GM12878 (cell line): Measurements from ENCODE around the gene CBX7. TPM values are rescaled to one million over a fixed set of nuclear protein-coding genes. Genes with fewer than 3 reads are reported as not detected.

Experiments
- ATAC-seq: fragments of 200-7000 bp; cut with Tn5 transposase; 3 replicates; pipeline ENCODE4 v1.9.1; 2020; ENCODE audit warnings: mild to moderate bottlenecking, moderate library complexity
- BruUV-seq: library from RNA; stranded (reverse); fragments of 400-500 nt; replicated peaks from 2 replicates; lab custom pipeline; 2021; lab: Mats Ljungman, UMichigan
- CTCF ChIA-PET: fragments of 300-600 bp; sonication (Branson Sonifier 250); formaldehyde crosslinking; extraction: SDS; loops from one replicate; lab custom pipeline; 2021; ENCODE audit warnings: inconsistent platforms; lab: Yijun Ruan, JAX
- POLR2A ChIA-PET: fragments of 350-600 bp; formaldehyde crosslinking; extraction: SDS; loops from one replicate; lab custom pipeline; 2021; ENCODE audit warnings: inconsistent platforms; lab: Charles Lee
- RAD21 ChIA-PET: fragments of 300-600 bp; sonication (Branson Sonifier 250); formaldehyde crosslinking; loops from one replicate; lab custom pipeline; 2023; ENCODE audit warnings: antibody characterized with exemption; ENCODE audit not compliant: unreplicated experiment; lab: Charles Lee
- SMC1A ChIA-PET: fragments of 300-600 bp; sonication (Branson Sonifier 250); formaldehyde crosslinking; loops from one replicate; lab custom pipeline; 2023; ENCODE audit not compliant: unreplicated experiment, uncharacterized antibody; lab: Charles Lee
- DNase-seq: peaks from one replicate; pipeline ENCODE4 v3.0.0-alpha.2; 2011; ENCODE audit warnings: low read depth, low spot score
- FAIRE-seq: peaks from 3 replicates; lab custom pipeline; 2011; peaks lifted over from hg19 to GRCh38; lab: Jason Lieb, UNC
- H2AFZ ChIP-seq: 2 replicates; pipeline ENCODE4 v1.6.0; 2011; ENCODE audit warnings: low read depth, low read length, control low read depth; ENCODE audit not compliant: control insufficient read depth
- H3K27ac ChIP-seq: 2 replicates; pipeline ENCODE4 v1.5.1; 2011; ENCODE audit warnings: control low read depth; ENCODE audit not compliant: control insufficient read depth, insufficient read depth
- H3K27me3 ChIP-seq, 2 experiments: replicated peaks in 1 of 2; 2 replicates each; pipeline versions ENCODE4 v1.6.0 to v1.6.1; 2011; ENCODE audit warnings: low read length in 1 of 2; ENCODE audit not compliant: control insufficient read depth in 2 of 2, insufficient read depth in 2 of 2
- H3K36me3 ChIP-seq, 2 experiments: 2 replicates each; pipeline ENCODE4 v1.5.1; 2011; ENCODE audit warnings: low read length in 1 of 2; ENCODE audit not compliant: control insufficient read depth in 2 of 2, insufficient read depth in 2 of 2
- H3K4me1 ChIP-seq: 2 replicates; pipeline ENCODE4 v1.6.1; 2011; ENCODE audit warnings: mild to moderate bottlenecking, low read length, moderate library complexity, mixed read lengths; ENCODE audit not compliant: control insufficient read depth, insufficient read depth
- H3K4me2 ChIP-seq: 2 replicates; pipeline ENCODE4 v1.6.0; 2011; ENCODE audit warnings: control low read depth; ENCODE audit not compliant: control insufficient read depth, insufficient read depth
- H3K4me3 ChIP-seq: fragments of 200-600 bp; sonication (generic); 2 replicates; pipeline ENCODE4 v1.5.1; 2016
- H3K79me2 ChIP-seq: 2 replicates; pipeline ENCODE4 v1.6.0; 2011; ENCODE audit warnings: low read length; ENCODE audit not compliant: control insufficient read depth, insufficient read depth
- H3K9ac ChIP-seq: 2 replicates; pipeline ENCODE4 v1.8.0; 2011; ENCODE audit warnings: low read length, control low read depth, mixed read lengths; ENCODE audit not compliant: control insufficient read depth, insufficient read depth
- H3K9me3 ChIP-seq: replicated peaks from 3 replicates; pipeline ENCODE4 v1.5.1; 2011; ENCODE audit warnings: mild to moderate bottlenecking, low read length; ENCODE audit not compliant: control insufficient read depth, insufficient read depth
- H4K20me1 ChIP-seq: 2 replicates; pipeline ENCODE4 v1.6.0; 2011; ENCODE audit not compliant: control insufficient read depth, insufficient read depth
- CHD4 ChIP-seq: fragments of 200-600 bp; sonication (generic); IDR thresholded peaks from 2 replicates; pipeline ENCODE4 v1.6.1; 2016; ENCODE audit warnings: mild to moderate bottlenecking
- EGR1 ChIP-seq, 2 experiments: IDR thresholded peaks; 1 replicate in 1 of 2; 2 replicates in 1 of 2; pipeline ENCODE4 v1.6.1; 2011 to 2012; ENCODE audit warnings: low read depth in 2 of 2, low read length in 2 of 2, borderline replicate concordance in 1 of 2, mild to moderate bottlenecking in 1 of 2, moderate library complexity in 1 of 2
- IRF4 ChIP-seq: IDR thresholded peaks from 2 replicates; pipeline ENCODE4 v1.6.1; 2011; ENCODE audit warnings: low read depth, low read length
- JUND ChIP-seq: IDR thresholded peaks from 2 replicates; pipeline ENCODE4 v1.6.1; 2012; ENCODE audit warnings: low read depth, mild to moderate bottlenecking, low read length, improper control_type of control experiment, moderate library complexity
- LARP7 ChIP-seq: fragments of 450-650 bp; IDR thresholded peaks from 2 replicates; pipeline ENCODE4 v1.6.1; 2017; ENCODE audit warnings: mild to moderate bottlenecking
- MTA3 ChIP-seq: IDR thresholded peaks from 2 replicates; pipeline ENCODE4 v1.6.1; 2012; ENCODE audit warnings: low read length, inconsistent platforms, borderline replicate concordance
- NBN ChIP-seq: fragments of 450-650 bp; IDR thresholded peaks from 2 replicates; pipeline ENCODE4 v1.6.1; 2016
- NR2F1 ChIP-seq: fragments of 450-650 bp; conservative IDR thresholded peaks from 2 replicates; pipeline ENCODE4 v1.6.1; 2017; ENCODE audit warnings: mild to moderate bottlenecking
- PKNOX1 ChIP-seq: fragments of 450-650 bp; IDR thresholded peaks from 2 replicates; pipeline ENCODE4 v1.6.1; 2016; ENCODE audit warnings: mild to moderate bottlenecking
- RELA ChIP-seq: fragments of 450-650 bp; IDR thresholded peaks from 2 replicates; pipeline ENCODE4 v1.8.0; 2014; ENCODE audit warnings: borderline replicate concordance; ENCODE audit not compliant: partially characterized antibody
- YBX1 ChIP-seq: fragments of 450-650 bp; IDR thresholded peaks from 2 replicates; pipeline ENCODE4 v1.6.1; 2016; ENCODE audit warnings: antibody characterized with exemption
- YY1 ChIP-seq: IDR thresholded peaks from 2 replicates; pipeline ENCODE4 v1.6.1; 2011; ENCODE audit warnings: low read depth, mild to moderate bottlenecking, low read length
- ZBED1 ChIP-seq: IDR thresholded peaks from 2 replicates; pipeline ENCODE4 v1.6.1; 2016; ENCODE audit warnings: borderline replicate concordance
- ZBTB33 ChIP-seq: fragments of 450-650 bp; IDR thresholded peaks from 2 replicates; pipeline ENCODE4 v1.6.1; 2017; ENCODE audit warnings: mild to moderate bottlenecking
- ZNF217 ChIP-seq: fragments of 450-650 bp; IDR thresholded peaks from 2 replicates; pipeline ENCODE4 v1.6.1; 2017; ENCODE audit warnings: antibody characterized with exemption, mild to moderate bottlenecking
- ZNF622 ChIP-seq: fragments of 450-650 bp; IDR thresholded peaks from 2 replicates; pipeline ENCODE4 v1.6.1; 2017; ENCODE audit warnings: mild to moderate bottlenecking, inconsistent platforms
- ZNF687 ChIP-seq: fragments of 450-650 bp; IDR thresholded peaks from 2 replicates; pipeline ENCODE4 v1.6.1; 2017; ENCODE audit warnings: mild to moderate bottlenecking, moderate library complexity
- WGBS: methylation state at CpG from one replicate; pipeline ENCODE4 v1.1.6; 2016; ENCODE audit warnings: low lambda C conversion rate; ENCODE audit not compliant: insufficient replicate concordance, insufficient coverage; ENCODE audit errors: missing lambda C conversion rate; 5-methylcytosine and 5-hydroxymethylcytosine counted together
- in situ Hi-C: fragments of 300-500 bp; cut with MboI; formaldehyde crosslinking; loops from 9 replicates; pipeline ENCODE4 v1.14.3; 2018; ENCODE audit warnings: mixed read lengths
- intact Hi-C: fragments of 100-400 bp; cut with micrococcal nuclease; formaldehyde crosslinking; loops from one replicate; pipeline ENCODE4 v1.14.2; 2022; ENCODE audit not compliant: unreplicated experiment
- polyA plus RNA-seq, 11 experiments: library from polyadenylated mRNA; depleted of rRNA in 4 of 11; unstranded in 6 of 11; stranded (reverse) in 5 of 11; fragments of >200 nt; fragmentation: Nextera tagmentation in 4 of 11; fragmentation: Illumina TruSeq in 1 of 11; extraction: Ambion mirVana in 4 of 11; extraction: Trizol in 1 of 11; gene quantifications; 1 replicate in 1 of 11; 2 replicates in 10 of 11; pipeline versions ENCODE4 v1.2.1 to v1.2.3, GENCODE V29; 2011 to 2016; ENCODE audit warnings: inconsistent platforms in 2 of 11, missing spikeins in 2 of 11, low read depth in 1 of 11
- total RNA-seq, 4 experiments: library from RNA; depleted of rRNA in 3 of 4; stranded (reverse); fragments of >200 nt in 3 of 4; fragmentation: Illumina TruSeq in 1 of 4; extraction: Trizol in 1 of 4; gene quantifications; 2 replicates each; pipeline versions ENCODE4 v1.2.1 to v1.2.3, GENCODE V29; 2013 to 2021

Gene CBX7
- total and polyA plus RNA-seq, 10 of the 15 experiments (the other 5 are each of a cell fraction or from before 2014, with no cell fraction given), result 0.18 to 17.2 (median 5.6) TPM

GRCh38 chr22:39134366-39135091, 18.0 kb downstream of the CBX7 start:
- POLR2A ChIA-PET, result no interaction called here
- Histone ChIP-seq H3K4me3 (no peak overlapping the region), H3K9me3 (no peaks in the 10 kb centered on the region), H3K36me3 (no peaks in the 10 kb centered on the region; a peak in 1 of 4 replicates), H4K20me1 (no peaks in the 10 kb centered on the region), H3K27me3 (no peaks in the 10 kb centered on the region), H3K4me2 (no peak overlapping the region), H3K27ac (no peak overlapping the region), H3K4me1 (no peaks in the 10 kb centered on the region), H3K9ac (no peak overlapping the region), H2AFZ (no peak overlapping the region), H3K79me2 (no peaks in the 10 kb centered on the region)
- FAIRE-seq (no peak), ATAC-seq (no peak), DNase-seq (no peak)
- intact Hi-C loops (no loop called here), in situ Hi-C loops (no loop called here)
- WGBS, result 90% methylated on average over 35 of the region's 35 CpGs
- RAD21 ChIA-PET, result interaction anchor here (1.1 to 1.9 kb wide), 2 partner anchors 14 to 177 kb away, joined by 5 to 7 read pairs; no protein-coding TSS in a partner anchor
- CTCF ChIA-PET, result interaction anchor here (0.7 to 2.7 kb wide), 8 partner anchors 8 to 184 kb away, joined by 3 to 18 read pairs (median 6); partner anchors contain the start of gene RPL3
- BruUV-seq, result no TSS peak
- SMC1A ChIA-PET, result interaction anchor here (1.1 to 1.9 kb wide), 2 partner anchors 182 to 183 kb away, joined by 4 read pairs; no protein-coding TSS in a partner anchor
- no peak for TF ChIP-seq YBX1
- no peak for TF ChIP-seq NBN
- no peak for TF ChIP-seq LARP7
- TF ChIP-seq MTA3, result no peak
- no peak for TF ChIP-seq PKNOX1
- TF ChIP-seq RELA, result no peak
- TF ChIP-seq YY1, result no peak
- no peak for TF ChIP-seq ZBTB33
- TF ChIP-seq NR2F1, result no peak
- no peak for TF ChIP-seq EGR1 (IDR thresholded peaks at IDR 0.05; ENCODE audit: borderline replicate concordance in 1 of 2, low read depth in 2 of 2, low read length in 2 of 2)
- TF ChIP-seq ZNF687, result no peak
- no peak for TF ChIP-seq IRF4
- TF ChIP-seq ZNF217, result no peak
- TF ChIP-seq JUND, result no peak
- no peak for TF ChIP-seq ZNF622
- TF ChIP-seq ZBED1, result no peak
- TF ChIP-seq CHD4, result no peak
